CD4-positive, alpha-beta T cell treated with Interleukin-1 beta for 1 hour (primary cell): ENCODE results near the gene ANKRD49.

Experiments used
- DNase-seq, 2 donors: peaks; one replicate each; pipeline ENCODE4 v3.0.0-alpha.2; 2020 to 2022

Gene ANKRD49

DNA sequence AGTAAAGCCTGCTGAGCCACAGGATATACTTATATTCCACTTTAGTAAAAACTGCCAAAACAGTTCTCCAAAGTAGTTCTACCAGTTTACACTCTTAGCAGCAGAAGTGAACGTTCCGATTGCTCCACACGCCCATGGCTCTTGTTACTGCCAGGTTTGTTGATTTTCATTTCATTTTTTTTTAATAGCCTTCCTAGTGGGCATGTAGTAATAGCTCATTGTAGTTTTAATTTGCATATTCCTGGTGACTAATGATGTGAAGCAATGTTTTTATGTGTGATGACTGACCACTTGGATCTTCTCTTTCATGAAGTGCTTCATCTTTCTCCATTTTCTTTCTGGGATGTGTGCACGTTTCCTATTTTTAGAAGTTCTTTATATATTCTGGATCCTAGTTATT, 13.7 kb downstream of the ANKRD49 start:
- no peak for DNase-seq

DNA sequence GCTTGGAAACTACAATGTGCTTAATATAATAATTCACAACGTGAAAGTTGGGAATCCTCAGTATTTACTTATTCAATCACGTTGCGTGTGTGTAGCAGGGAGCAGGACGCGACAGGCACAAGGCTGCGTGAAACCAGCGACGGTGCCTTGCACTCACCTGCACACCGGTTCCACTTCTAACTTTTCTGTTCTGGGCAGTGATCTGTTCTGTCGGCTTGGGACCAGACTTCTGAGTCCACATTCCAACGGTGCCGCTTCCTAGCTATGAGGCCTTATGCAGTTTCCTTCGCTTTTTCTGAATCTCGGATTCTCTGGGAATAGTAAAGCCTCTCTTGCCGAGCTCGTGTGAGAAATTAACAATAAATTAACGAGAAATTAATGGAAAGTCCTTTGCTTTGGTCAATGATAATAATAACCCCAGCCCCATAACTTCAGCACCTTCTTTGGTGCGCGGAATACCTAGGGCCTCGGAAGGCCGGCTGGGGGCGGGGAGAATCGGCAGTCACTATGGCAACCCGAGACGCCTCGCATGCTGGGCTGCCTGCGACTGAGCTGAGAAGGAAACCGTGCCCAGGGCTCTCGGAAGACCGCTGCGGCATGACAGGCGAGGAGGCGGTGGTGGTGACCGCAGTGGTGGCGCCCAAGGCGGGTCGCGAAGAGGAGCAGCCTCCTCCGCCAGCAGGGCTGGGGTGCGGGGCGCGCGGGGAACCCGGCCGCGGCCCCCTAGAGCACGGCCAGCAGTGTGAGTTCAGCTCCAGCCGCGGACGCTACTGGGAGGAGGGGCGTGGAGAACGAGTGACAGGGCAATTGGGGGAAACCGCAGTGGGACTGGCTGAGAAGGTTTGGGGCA, 18.4 kb downstream of the ANKRD49 start, which contains the start of gene C11orf97:
C11orf97 (plus strand) TSS at position 530 of the 850 bp plus-strand sequence; CDS start at position 598, 68 bp downstream.
- peak; percentile 61 to 65 for DNase-seq

DNA sequence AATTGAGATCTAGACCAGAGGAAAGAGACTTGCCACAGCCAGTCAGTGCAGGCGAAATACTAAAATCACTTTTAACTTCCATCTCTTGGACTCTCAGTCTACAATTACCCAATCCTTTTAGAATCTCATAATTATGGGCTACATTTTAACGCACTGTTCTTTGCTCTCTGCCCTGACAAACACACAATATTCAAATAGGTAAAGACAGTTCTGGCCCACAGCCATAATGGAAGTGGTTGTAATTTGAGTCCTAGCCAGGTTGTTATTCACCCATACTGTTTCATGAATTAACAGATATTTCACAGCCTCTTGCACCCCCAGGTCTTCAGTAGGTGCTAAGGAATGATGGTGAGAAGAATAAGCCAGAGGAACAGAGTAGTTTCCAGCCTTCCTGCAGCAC, 19.3 kb downstream of the ANKRD49 start:
- DNase-seq: no peak

DNA sequence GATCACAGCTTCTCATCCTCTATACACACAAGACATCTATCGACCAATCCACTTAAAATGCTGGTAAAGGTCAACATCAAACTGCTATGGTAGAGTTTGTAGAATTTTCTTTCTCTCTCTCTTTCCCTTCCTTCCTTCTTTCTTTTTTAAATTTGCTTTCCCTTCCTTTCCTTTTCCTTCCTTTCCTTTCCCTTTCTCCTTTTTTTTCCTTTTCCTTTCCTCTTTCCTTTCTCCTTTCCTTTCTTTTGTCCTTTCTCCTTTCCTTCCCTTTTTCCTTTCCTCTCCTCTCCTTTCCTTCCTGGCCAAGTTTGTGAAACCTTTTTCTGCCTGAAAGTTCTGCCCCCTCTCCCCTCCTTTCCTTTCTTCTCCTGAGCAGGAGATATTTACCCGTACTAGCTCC, 21.6 kb downstream of the ANKRD49 start:
- no peak for DNase-seq

DNA sequence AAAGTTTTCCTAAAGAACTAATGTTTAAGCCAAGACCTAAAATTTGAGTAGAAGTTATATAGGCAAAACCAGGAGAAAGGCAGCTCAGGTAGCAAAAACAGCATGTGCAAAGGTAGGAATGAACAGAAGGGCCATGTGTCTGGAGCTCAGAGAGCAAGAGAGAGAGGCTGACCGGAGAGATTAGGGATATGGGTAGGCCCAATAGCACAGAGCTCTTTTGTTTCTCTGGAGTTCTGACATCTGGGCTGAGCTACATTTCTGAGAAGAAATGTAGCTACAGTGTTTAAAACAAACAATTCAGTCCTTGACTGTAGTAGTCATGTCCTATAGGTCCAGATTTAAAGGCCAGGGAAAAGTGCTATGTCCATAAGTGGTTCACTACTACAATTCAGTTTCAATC, 22.9 kb downstream of the ANKRD49 start:
- DNase-seq: no peak

DNA sequence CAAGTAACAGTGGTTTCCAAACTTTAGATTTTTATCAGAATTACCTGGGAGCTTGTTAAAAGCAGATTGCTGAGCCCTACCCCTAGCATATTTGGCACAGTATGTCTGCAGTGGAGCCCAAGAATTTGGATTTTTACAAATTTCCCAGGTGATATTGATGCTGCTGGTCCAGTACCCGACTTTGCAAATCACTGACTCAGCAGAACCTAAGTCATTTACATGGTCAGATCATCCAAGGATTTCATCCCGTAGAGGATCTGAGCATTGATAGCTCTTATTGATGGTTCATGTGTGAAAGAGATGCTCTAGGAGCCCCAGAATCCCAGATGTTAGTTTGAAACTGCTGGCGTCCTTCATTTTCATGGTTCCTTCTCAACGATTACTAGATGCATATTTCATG, 24.5 kb downstream of the ANKRD49 start:
- no peak for DNase-seq

DNA sequence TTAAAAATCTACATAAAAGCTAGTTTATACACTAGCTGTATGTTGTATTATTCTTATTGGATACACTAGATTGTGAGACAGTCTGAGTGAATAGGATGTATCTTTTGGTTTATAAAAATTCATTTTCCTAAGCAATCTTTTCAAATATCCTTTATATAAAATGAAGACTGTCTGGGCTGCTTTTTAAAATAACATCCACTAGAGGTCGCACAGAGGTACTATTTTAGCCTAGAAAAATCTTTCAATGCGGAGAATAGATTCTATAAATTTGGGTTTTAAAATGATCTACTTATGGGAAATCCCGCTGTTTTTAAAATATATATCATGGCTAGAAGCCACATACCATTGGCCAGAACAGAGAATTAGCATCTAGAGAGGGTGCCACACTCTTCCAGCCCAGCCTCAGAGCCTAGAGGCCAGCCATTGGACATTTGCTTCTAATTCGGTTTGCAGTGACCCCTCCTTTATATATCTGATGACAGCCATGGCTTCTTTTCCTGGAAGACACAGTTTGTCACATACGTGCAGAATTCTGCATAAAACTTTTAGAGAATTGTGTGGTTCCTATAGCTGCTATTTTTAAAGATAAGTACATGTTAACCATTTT, 25.8 kb downstream of the ANKRD49 start:
- DNase-seq: peak in 1 of 2 donors; percentile 44

DNA sequence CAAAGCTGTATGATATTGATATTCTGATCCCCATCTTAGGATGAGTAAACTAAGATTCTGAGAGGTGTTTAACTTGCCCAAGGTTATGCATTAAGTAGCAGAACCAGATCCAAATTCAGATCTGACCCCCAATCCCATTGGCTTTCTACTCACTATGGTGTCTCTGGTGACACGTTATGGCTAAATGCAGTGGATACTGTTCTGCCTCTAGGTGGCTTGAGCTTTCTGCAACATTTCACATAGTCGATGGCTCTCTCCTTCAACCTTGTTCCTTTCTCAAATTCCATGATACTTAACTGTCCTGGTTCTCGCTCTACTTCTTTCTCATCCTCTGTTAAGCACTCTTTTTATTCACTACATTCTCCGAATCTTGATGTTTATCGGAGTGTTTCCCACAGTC, 27.9 kb downstream of the ANKRD49 start:
- no peak for DNase-seq

DNA sequence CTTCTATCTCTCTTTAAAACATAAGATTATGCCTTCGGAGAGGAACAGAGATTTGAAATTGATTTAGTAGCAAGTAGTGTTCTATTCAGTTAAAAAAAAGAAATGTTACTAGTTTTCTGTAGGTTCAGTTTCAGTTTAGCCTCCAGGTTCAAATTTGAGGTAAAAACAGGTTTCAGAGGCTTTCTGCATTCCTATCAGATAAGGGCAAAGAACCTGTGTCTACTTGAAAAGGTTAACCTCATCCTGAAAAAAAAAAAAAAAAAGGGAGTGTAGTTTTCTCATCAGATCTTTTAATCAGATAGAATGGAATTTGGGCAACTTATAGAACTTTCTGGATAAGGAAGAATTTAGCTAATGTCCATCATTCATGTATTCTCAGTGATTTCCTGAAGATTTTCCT, 30.6 kb downstream of the ANKRD49 start:
- DNase-seq: no peak

DNA sequence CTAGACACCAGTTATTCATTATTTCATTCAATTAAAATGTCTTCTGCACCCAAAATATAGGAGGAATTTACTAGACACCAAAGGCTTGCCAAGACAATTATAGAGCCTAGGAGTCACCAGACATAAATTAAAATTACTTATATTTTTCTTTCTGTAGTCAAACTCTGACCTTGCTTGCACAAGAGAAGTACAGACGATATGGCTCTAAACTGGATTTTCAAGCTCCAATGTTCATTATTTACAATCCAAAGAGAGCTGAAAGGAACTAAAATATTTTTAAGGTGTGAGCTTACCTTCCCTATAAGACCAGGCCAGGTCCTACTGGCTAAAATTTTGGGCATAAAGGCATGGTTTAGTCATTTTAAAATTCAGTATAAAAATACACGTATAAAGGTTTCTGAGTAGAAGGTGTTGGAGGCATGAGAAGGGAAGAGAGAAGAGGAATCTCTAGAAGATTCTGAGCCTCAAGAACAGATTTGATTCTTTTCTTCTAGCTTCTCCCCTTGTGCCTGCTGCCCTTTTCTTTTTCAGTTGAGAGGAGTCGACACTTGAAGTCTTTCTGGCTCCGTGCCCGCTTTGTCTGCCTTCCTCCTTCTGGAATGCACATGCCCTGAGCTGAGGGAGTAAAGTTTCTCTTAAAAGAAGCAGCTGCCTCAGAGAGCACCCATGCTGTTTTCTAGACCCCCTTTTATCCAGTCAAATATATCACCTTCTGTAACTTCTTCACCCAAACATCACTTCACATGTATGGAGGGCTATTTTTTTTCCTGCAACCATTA, 32.0 kb downstream of the ANKRD49 start:
- no peak for DNase-seq

DNA sequence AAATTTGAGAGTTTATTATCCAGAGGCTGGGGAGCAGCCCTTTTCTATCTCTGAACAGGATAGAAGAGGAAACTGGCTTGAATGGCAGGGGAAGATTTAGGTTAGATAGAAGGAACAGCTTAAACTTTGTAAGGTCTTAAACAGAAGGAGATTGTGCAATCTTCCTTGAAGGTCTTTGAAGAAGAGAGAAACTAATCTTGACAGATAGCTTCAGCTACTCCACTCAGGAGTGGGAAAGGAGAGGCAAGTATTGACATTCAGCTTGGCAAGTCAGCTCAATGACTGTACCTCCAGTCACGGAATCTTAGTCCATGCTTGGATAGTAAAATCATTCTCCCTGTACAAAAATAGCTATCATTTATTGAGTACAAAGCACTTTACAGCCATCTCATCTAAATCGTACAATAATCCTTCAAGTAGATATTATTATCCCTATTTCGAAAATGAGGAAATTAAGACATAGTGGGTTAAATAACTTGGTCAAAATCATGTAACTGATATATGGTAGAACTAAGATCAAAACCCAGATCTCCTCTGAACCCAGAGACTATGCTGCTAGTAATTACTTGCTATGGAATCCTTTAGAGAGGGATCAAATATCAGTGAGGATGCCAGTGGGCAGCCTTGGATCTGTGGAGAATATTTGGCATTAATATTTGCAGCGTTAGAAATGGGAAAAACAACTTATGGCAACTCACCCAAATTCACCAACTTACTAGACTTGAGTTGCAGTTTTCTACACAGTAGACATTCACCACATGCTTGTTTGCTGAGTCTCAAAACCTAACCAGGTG, 33.1 kb downstream of the ANKRD49 start:
- DNase-seq: no peak

DNA sequence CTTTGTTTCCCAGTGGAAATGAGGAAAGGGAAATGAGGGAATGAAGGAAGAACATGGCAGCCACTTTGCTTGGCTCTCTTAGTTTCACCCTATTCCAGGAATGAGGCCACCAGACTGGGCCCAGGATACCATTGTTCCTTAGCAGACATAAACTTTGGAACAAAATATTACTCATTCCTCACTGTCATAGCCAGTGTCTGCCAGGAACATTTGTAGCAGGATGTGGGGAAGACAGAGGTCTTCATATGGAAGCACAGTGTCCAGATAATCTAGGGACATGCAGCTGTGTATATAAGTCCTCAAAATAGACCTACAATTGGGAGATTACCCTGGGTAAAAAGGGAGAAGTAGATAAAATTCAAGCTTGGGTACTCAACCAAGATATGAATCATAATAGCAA, 34.8 kb downstream of the ANKRD49 start:
- no peak for DNase-seq

DNA sequence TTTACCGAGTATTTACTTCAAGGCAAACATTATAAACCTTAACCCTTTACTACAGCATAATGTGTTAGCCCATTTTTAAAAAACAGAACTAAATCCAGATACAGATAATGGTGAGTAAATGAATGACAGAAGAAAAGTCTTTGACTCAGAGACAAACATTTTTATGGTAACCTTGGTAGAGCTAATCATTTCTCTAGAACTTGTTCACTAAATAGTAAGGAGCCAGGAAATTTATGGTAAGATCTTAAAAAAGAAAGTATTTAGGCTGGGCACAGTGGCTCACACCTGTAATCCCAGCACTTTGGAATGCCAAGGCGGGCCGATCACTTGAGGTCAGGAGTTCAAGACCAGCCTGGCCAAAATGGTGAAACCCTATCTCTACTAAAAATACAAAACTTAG, 38.4 kb downstream of the ANKRD49 start:
- no peak for DNase-seq

DNA sequence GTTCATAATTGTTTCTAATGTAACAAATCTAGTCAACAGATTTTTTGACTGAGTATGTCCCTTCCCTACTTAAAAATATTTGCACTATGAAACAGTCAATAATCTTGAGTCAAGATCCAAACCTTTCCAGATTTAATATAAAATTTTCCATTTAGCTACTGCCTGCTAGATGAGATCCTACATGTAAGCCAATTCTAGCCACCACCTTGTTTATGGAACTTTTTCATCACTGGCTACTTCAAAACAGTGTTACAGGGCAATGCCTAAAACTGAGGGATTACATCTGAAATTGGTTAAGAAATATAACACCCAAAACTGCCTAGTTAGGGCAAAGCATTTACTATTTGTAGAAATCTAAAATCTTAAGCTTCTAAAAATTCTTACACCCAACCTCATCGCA, 39.4 kb downstream of the ANKRD49 start:
- no peak for DNase-seq

DNA sequence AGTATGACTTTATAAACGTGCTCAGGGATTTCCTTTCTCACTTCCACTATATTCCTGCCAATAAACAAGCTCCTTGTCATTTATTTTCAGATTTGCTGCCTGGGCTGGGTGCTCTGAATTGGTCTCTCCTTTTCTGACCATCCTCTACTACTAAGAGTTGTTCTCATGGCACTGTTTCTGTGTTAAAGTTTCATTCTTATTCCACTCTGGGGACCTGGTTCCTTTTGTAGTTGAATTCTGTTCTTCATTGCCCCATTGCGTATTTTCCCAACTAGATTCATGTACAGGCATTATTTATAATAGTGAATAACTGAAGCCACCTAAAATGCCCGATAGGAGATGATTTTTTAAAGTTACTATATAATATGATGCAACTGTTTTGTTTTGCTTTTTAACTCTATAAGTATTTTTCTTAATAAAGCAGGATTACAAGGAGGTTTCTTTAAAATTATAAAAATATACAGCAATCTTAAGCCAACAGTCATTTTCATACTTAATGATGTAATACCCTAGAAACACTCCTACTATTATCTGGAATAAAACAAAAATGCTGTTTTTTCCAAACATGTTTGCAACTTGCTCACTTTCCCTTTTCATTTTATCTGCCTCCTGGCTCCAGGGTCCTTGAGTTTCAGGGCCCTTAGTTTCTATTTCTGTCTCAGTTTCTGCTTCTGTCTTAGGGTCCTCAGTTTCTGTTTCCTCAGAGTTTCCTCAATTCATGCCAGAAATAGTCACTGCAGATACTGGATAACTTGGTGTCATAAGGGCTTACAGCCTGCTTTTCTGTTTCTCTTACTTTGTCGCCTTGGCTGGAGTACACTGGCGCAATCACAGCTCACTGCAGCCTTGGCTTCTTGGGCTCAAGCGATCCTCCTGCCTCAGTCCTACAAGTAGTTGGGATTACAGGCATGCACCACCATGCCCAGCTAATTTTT, 40.2 kb downstream of the ANKRD49 start:
- no peak for DNase-seq

DNA sequence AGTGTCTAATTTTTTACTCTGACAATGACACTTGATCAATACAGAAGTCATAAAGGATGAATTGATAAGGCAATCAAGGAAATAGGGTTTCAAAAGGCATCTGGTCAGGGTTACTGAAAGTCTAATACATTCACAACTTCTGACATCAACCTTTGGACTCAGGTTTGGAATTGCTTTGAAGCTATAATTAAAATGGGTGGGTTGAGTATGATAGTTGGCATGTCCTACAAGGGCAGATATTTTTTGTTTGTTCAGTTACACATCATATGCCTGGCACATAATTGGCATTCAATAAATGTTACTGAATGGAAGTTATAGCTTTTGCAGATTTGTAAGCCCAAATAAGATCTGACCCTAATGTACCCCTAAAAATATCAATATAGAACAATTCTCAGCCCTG, 42.6 kb downstream of the ANKRD49 start:
- DNase-seq: no peak

DNA sequence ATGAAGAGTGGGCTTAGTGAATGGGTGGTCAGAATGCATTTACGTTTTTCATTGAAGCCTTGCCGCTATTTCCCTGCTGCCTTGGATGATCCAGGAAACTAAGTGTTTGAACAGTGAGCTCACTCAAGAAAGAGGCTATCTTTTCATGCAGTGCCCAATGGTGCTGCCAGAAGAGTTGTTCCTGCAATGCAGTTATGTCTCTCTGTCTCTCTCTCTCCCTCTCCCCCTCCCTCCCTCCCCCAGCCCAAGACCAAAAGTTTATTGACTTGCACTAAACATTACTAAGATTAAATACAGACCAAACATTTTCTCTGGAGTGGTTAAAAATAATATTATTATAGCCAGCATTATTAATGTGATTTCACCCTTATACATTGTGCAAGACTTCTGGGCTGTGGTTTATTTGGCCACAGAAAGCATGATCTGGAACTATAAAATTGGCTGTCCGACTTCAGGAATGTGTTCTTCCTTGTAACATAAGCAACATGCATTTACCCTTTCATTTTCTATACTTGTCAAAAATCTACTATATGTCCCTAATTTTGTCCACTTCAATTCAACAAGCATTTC, 43.3 kb downstream of the ANKRD49 start:
- DNase-seq: no peak

DNA sequence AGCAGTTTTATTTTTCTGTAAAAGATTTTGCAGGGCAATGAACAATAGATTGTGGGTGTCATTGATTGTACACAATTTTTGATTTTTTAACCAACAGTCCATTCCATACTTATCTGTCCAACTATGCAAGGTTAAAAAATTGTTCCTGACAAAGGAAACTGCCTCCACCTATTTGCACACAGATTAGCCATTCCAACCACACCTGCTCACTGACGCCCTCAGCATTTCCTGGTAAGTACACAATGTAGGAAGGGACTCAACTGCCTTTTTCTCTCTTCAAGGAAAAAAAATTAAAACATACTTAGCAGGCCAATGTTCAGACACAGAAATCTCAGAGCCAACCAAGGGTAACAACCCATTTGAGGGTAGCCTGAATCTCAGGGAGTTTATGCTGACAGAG, 45.6 kb downstream of the ANKRD49 start:
- DNase-seq: no peak

DNA sequence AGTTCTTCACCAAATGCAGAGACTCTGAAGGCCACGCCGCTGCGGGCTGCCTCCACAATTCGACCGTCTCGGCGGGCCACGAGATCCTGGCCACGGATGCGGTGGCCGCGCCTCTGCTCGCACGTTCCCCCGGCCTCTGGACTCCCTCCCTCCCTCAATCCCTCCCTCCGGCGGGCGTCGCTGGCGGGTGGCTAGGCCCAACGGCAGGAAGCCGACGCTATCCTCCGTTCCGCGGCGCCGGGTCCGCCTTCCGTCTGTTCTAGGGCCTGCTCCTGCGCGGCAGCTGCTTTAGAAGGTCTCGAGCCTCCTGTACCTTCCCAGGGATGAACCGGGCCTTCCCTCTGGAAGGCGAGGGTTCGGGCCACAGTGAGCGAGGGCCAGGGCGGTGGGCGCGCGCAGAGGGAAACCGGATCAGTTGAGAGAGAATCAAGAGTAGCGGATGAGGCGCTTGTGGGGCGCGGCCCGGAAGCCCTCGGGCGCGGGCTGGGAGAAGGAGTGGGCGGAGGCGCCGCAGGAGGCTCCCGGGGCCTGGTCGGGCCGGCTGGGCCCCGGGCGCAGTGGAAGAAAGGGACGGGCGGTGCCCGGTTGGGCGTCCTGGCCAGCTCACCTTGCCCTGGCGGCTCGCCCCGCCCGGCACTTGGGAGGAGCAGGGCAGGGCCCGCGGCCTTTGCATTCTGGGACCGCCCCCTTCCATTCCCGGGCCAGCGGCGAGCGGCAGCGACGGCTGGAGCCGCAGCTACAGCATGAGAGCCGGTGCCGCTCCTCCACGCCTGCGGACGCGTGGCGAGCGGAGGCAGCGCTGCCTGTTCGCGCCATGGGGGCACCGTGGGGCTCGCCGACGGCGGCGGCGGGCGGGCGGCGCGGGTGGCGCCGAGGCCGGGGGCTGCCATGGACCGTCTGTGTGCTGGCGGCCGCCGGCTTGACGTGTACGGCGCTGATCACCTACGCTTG, 50.2 kb downstream of the ANKRD49 start, which contains the start of gene FUT4:
FUT4 (plus strand) TSS at position 227 of the 951 bp plus-strand sequence; CDS start at position 440, 213 bp downstream.
- DNase-seq: peak; percentile 66 to 70
